GM12872 (cell line): Measurements from ENCODE around the gene A1BG.
A peak's percentile ranks its signal among the peaks of the same experiment; 100 is the strongest.

Experiments used
- CTCF ChIP-seq: IDR thresholded peaks from 3 replicates; pipeline ENCODE4 v1.5.1; 2011; ENCODE audit warnings: low read depth, mild to moderate bottlenecking, low read length, moderate library complexity; ENCODE audit not compliant: insufficient read depth

Gene A1BG

GRCh38 chr19:58372311-58373133 lies 19.2 kb upstream of the A1BG start:
- TF ChIP-seq CTCF = 0 out of 3 replicates have a peak, but pooled peaks have one; percentile 8

- no peak for TF ChIP-seq CTCF
Observed at GRCh38 chr19:58368561-58369360, 15.5 kb upstream of the A1BG start.

DNA sequence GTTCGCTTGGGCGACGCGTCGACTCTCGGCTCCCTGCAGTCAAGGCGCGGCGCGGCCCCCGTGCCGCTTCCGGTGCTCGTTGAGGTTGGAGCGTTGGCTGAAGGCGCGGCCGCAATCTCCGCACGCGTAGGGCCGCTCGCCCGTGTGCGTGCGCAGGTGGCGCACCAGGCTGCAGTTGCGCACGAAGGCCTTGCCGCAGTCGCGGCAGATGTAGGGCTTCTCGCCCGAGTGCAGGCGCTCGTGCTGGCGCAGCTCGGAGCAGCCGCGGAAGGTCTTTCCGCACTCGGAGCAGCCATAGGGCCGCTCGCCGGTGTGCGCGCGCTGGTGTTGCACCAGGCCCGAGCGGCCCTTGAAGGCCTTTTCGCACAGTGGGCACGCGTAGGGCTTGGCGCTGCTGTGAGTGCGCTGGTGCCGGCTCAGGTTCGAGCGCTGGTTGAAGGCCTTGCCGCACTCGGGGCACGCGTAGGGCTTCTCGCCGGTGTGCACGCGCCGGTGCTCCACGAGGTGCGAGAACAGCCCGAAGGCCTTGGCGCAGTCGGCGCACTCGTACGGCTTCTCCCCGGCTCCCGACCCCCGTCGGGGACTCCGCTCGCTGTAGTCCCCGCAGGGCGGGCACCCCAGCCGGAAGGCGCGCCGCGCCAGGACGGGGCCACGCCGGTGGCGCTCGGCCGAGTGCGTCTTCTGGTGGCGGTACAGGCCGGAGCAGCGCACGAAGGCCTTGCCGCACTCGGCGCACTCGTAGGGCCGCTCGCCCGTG lies 14.6 kb upstream of the A1BG start:
- TF ChIP-seq CTCF = no peak

DNA sequence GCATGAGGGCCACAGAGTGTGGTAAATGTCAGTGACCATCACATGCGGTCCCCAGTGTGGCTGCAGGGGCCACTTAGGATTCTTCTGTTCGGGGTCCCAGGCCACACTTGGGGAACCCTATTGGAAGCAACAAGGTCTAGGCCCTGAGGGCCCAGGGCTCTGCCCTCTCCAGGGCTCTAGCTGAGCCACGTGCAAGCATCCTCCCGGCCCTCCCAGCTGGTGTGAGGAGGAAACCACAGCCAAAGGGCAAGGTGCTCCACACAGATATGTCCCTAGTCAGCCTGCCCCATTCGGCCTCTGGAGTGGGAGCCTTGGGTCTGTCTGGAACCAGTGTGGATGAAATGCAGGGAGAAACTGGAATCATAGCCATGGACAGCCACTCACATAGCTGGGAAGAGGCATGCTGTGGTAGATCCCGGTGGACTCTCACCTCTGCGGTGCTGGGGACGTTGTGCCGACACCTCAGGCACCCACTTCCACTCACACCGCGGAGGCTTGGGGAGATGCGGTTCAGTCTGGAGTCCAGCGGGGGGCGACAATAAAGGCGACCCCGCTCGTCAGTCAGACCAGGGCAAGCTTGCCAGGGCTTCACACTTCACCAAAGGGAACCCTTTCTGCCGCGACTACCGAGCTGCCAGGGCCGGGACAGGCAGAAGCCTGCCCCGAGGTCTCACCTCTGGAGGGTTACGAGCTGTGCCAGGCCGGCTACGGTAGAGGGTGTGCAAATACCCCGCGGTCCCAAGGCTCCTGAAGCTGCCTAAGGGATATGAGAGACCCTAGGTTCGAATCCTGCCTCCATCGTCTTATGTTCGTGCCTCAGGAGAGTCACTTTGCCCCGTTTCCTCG lies 13.5 kb upstream of the A1BG start:
- TF ChIP-seq CTCF = no peak

GRCh38 chr19:58364146-58364545 lies 10.9 kb upstream of the A1BG start:
- TF ChIP-seq CTCF = no peak

DNA sequence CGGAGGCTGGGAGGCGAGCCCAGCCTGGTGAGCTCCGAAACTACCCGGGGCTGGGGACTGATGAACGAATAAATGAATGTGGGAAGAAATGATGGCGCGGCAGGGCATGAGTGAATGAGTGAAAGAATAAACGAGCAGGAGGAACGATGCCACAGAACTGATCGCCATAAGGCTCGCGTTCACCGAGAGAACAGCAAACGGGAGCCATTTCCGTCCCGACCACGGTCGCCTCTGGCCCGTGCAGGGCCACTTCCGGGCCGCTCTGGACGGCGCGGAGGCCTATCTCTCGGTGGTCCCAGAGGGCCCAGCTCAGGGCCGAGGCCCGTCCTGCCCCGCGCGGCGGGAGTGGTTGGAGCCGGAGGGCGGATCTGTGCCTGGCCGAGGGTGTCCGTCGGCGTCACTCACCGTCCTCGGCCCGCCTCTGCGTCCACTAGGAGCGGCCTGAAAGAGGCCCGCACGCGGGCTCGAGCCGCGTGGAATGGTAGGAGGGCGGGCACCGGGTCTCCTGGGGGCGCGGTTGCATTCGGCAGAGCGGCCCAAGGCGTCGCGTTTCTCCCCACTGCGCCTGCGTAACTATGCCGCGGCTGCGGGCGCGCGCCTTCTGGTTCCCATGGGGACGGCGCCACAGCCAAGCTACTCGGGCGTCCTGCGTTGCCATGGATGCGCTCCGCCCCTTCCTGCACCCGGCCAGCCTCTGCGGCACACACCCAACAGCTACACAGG lies 9.1 kb upstream of the A1BG start, which contains the start of gene ZNF497:
Gene ZNF497 (minus strand): TSS at position 480 of the 723 bp plus-strand sequence. CDS start 5,116 bp downstream, outside the sequence.
- TF ChIP-seq CTCF = no peak
